Measurements from ENCODE around the gene SMURF1.

GRCh38 chr7:99189222-99189621, 45.3 kb upstream of the SMURF1 start:
- no peak for TF ChIP-seq CTCF (IDR thresholded peaks at IDR 0.05)
- TF ChIP-seq POLR2AphosphoS5 (IDR thresholded peaks at IDR 0.05): no peak
- TF ChIP-seq EP300 (IDR thresholded peaks at IDR 0.05): no peak
- no peak for TF ChIP-seq POLR2A (IDR thresholded peaks at IDR 0.05)

All from suprapubic skin (tissue), 4 donors.